ENCODE measurements around the gene PLCD1. TPM values are rescaled to one million over a fixed set of nuclear protein-coding genes. Genes with fewer than 3 reads are reported as not detected.

The PLCD1 gene
- total RNA-seq, 1 experiment from 2014 or later = 27.1 TPM

GRCh38 chr3:38003371-38003816, 26.0 kb downstream of the PLCD1 start:
- Mint-ChIP-seq H3K27ac (no peak overlapping the region), H3K4me1 (peaks cover 9 to 17% of the 10 kb centered on the region in 2 experiments), H3K36me3 (ENCODE audit: insufficient read depth in 1 of 3, low read depth in 3 of 3) (peaks cover 0 to 20% (median 7%) of the 10 kb centered on the region in 3 experiments; a peak in 5 of 7 replicates), H3K27me3 (ENCODE audit: low read depth) (peaks cover 3% of the 10 kb centered on the region), H3K4me3 (no peak overlapping the region; a peak in 1 of 5 replicates), H3K9me3 (no peaks in the 10 kb centered on the region; a peak in 1 of 5 replicates)
- no peak overlapping the region for H2AK5ac ChIP-seq (ENCODE audit: insufficient read length, low read length)
- H4K91ac ChIP-seq (ENCODE audit: insufficient read length, low read depth, low read length) = no peak overlapping the region
- no peak overlapping the region for H2BK15ac ChIP-seq (ENCODE audit: low read depth, low read length)
- no peaks in the 10 kb centered on the region for H3K79me1 ChIP-seq (ENCODE audit: insufficient read depth, low read depth, low read length, poor library complexity, severe bottlenecking)
- H3K4me2 ChIP-seq (ENCODE audit: insufficient read depth, insufficient read length, low read length) = no peak overlapping the region
- no peak overlapping the region for H4K5ac ChIP-seq (ENCODE audit: insufficient read length, low read depth, low read length)
- no peak overlapping the region for H3K23ac ChIP-seq (ENCODE audit: insufficient read length, low read depth, low read length)
- H3K4ac ChIP-seq (ENCODE audit: low read depth, low read length) = no peak overlapping the region
- H3K18ac ChIP-seq (ENCODE audit: insufficient read length, low read depth, low read length) = no peak overlapping the region
- WGBS (ENCODE audit: extremely low coverage, insufficient read length, low lambda C conversion rate) = no CpG with 5 or more reads among the region's 7 CpGs
- DNase-seq = peak; percentile 83
- TF ChIP-seq CTCF (conservative IDR thresholded peaks at IDR 0.05) = peak; percentile 96
- H3K79me2 ChIP-seq (ENCODE audit: insufficient read depth, low read length) = no peaks in the 10 kb centered on the region
- H3K23me2 ChIP-seq (ENCODE audit: insufficient read length, low read depth, low read length, poor library complexity, severe bottlenecking) = no peaks in the 10 kb centered on the region
- H4K20me1 ChIP-seq (ENCODE audit: control insufficient read depth, insufficient read depth, insufficient read length) = no peaks in the 10 kb centered on the region
- H2AFZ ChIP-seq (ENCODE audit: low read length) = no peak overlapping the region
- no peak overlapping the region for H3K27ac ChIP-seq (ENCODE audit: insufficient read length, low read depth, low read length)
- H3T11ph ChIP-seq (ENCODE audit: low read length) = no peak overlapping the region
- no peaks in the 10 kb centered on the region for H3K27me3 ChIP-seq (ENCODE audit: insufficient read depth, low read length)
- H3K9ac ChIP-seq (ENCODE audit: extremely low read depth, insufficient read length, low read length) = no peak overlapping the region
- no peak overlapping the region for H2BK120ac ChIP-seq (ENCODE audit: low read depth, low read length, poor library complexity, severe bottlenecking)
- H3K56ac ChIP-seq (ENCODE audit: insufficient read length, low read depth, low read length) = no peak overlapping the region
- peaks cover 2% of the 10 kb centered on the region; the same call in 1 of the 2 replicates for H3K4me1 ChIP-seq (ENCODE audit: insufficient read depth, low read length)
- no peak overlapping the region for H4K8ac ChIP-seq (replicated peaks; ENCODE audit: insufficient read length, low read depth, low read length)
- H3K9me3 ChIP-seq (ENCODE audit: control insufficient read depth, low read depth, low read length) = no peaks in the 10 kb centered on the region
- no peak overlapping the region for H3K14ac ChIP-seq (ENCODE audit: insufficient read depth, low read length)
- H2BK5ac ChIP-seq (ENCODE audit: insufficient read length, low read length) = no peak overlapping the region
- no peak overlapping the region for H2BK12ac ChIP-seq (ENCODE audit: insufficient read length, low read depth, low read length)
- H2BK20ac ChIP-seq (ENCODE audit: low read depth, low read length, poor library complexity, severe bottlenecking) = no peak overlapping the region

Measured in H9 (cell line).